ENCODE measurements around the gene RNF150. TPM values are rescaled to one million over a fixed set of nuclear protein-coding genes. Genes with fewer than 3 reads are reported as not detected.

Gene RNF150
- total and polyA plus RNA-seq, 2 of the 8 experiments (the other 6 are each of a cell fraction or from before 2014, with no cell fraction given), result 3.4 to 4.8 TPM

DNA sequence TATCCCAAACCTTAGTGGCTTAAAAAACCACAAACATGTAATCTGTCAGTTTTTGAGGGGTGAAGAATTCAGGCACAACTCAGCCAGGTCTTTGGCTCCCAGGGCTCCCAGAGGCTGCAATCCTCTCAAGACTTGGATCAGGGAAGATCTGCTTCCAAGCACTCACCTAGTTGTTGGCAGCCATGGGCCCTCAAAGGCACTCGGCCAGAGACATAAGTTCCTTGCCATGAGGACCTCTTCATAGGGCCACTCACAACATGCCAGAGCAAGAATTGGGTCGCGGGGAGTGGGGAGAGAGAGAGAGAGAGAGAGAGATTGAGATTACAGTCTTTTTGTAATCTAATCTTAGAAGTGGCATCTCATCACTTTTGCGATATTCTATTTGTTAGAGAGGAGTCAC, 300.0 kb downstream of the RNF150 start:
- H3K9ac ChIP-seq (replicated peaks in 1 of 4; ENCODE audit: extremely low read depth in 1 of 4, low read depth in 3 of 4, low read length in 3 of 4), result no peak overlapping the region
- H3K14ac ChIP-seq (ENCODE audit: insufficient read length), result no peak overlapping the region
- H3K79me2 ChIP-seq (ENCODE audit: control insufficient read depth in 1 of 2, insufficient read depth in 2 of 2, low read length in 2 of 2), result no peaks in the 10 kb centered on the region
- no peak overlapping the region for H2BK20ac ChIP-seq (ENCODE audit: low read length)
- no peak overlapping the region for H4K5ac ChIP-seq (ENCODE audit: insufficient read length, low read depth, low read length)
- CTCF ChIA-PET (ENCODE audit: partially characterized antibody), result no interaction called here
- H2AFZ ChIP-seq (ENCODE audit: low read length), result no peak overlapping the region
- no peak overlapping the region for H2BK5ac ChIP-seq (ENCODE audit: low read depth, low read length)
- no peaks in the 10 kb centered on the region for H3K4me1 ChIP-seq (replicated peaks in 1 of 4; ENCODE audit: control insufficient read depth in 3 of 4, insufficient read depth in 4 of 4, low read length in 3 of 4)
- H3K4me2 ChIP-seq (ENCODE audit: insufficient read depth in 1 of 2, low read depth in 2 of 2, low read length in 2 of 2), result no peak overlapping the region
- H3K4me3 ChIP-seq (ENCODE audit: extremely low read depth in 1 of 4, insufficient read depth in 2 of 4, low read depth in 3 of 4, low read length in 4 of 4), result no peak overlapping the region
- H2BK120ac ChIP-seq (replicated peaks; ENCODE audit: low read depth, low read length), result no peak overlapping the region
- H3K9me3 ChIP-seq (ENCODE audit: insufficient read depth in 2 of 2, low read depth in 1 of 2, low read length in 1 of 2), result no peaks in the 10 kb centered on the region
- H2BK15ac ChIP-seq (ENCODE audit: low read length), result no peak overlapping the region
- H3K23ac ChIP-seq (ENCODE audit: insufficient read length), result no peak overlapping the region
- no peaks in the 10 kb centered on the region for H3K36me3 ChIP-seq (ENCODE audit: control insufficient read depth in 2 of 4, insufficient read depth in 4 of 4, low read length in 3 of 4)
- H3K79me1 ChIP-seq (ENCODE audit: low read depth, low read length), result no peaks in the 10 kb centered on the region
- no peak for DNase-seq (ENCODE audit: low read depth in 1 of 2, low spot score in 2 of 2)
- H3K56ac ChIP-seq (replicated peaks; ENCODE audit: insufficient read length, low read depth, low read length), result no peak overlapping the region
- H3K27me3 ChIP-seq (replicated peaks in 1 of 4; ENCODE audit: control insufficient read depth in 3 of 4, extremely low read depth in 1 of 4, insufficient read depth in 3 of 4, low read length in 3 of 4), result no peaks in the 10 kb centered on the region
- H2BK12ac ChIP-seq (ENCODE audit: low read depth, low read length), result no peak overlapping the region
- H4K91ac ChIP-seq (replicated peaks; ENCODE audit: insufficient read length, low read length), result no peak overlapping the region
- no peaks in the 10 kb centered on the region for H3K23me2 ChIP-seq (ENCODE audit: low read depth, low read length)
- no peak overlapping the region for H3K18ac ChIP-seq (ENCODE audit: extremely low read depth, low read length)
- no peak overlapping the region for H3K4ac ChIP-seq (replicated peaks; ENCODE audit: insufficient read length, low read depth, low read length)
- no peak for FAIRE-seq
- 94% methylated on average over 4 of the region's 4 CpGs; no CpG with 5 or more reads in 1 of the 2 experiments for WGBS, 2 experiments (ENCODE audit: extremely low coverage in 1 of 2, insufficient coverage in 1 of 2, insufficient read length in 1 of 2, insufficient replicate concordance in 2 of 2, low coverage in 1 of 2, low lambda C conversion rate in 2 of 2, missing lambda C conversion rate in 1 of 2)
- H3K27ac ChIP-seq (ENCODE audit: low read depth, low read length), result no peak overlapping the region
- POLR2A ChIA-PET (ENCODE audit: partially characterized antibody), result no interaction called here
- H2AK5ac ChIP-seq (ENCODE audit: low read depth, low read length), result no peak overlapping the region
- H4K8ac ChIP-seq (ENCODE audit: extremely low read depth, insufficient read depth, low read length), result no peak overlapping the region
- no peaks in the 10 kb centered on the region for H4K20me1 ChIP-seq (replicated peaks in 1 of 2; ENCODE audit: control insufficient read depth in 1 of 2, insufficient read depth in 2 of 2, low read length in 2 of 2)
- no peak for TF ChIP-seq RXRA (IDR thresholded peaks at IDR 0.05; ENCODE audit: insufficient read depth, low read depth, low read length)
- no peak for TF ChIP-seq TAF1 (IDR thresholded peaks at IDR 0.05; ENCODE audit: low read depth, low read length)
- TF ChIP-seq CTBP2 (IDR thresholded peaks at IDR 0.05; ENCODE audit: borderline replicate concordance, insufficient read depth, insufficient read length, low read length), result no peak
- no peak for TF ChIP-seq RBBP5 (IDR thresholded peaks at IDR 0.05; ENCODE audit: borderline replicate concordance, low read depth, low read length)
- TF ChIP-seq, protein P1, sequence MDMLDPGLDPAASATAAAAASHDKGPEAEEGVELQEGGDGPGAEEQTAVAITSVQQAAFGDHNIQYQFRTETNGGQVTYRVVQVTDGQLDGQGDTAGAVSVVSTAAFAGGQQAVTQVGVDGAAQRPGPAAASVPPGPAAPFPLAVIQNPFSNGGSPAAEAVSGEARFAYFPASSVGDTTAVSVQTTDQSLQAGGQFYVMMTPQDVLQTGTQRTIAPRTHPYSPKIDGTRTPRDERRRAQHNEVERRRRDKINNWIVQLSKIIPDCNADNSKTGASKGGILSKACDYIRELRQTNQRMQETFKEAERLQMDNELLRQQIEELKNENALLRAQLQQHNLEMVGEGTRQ (IDR thresholded peaks at IDR 0.05; ENCODE audit: low read length), result no peak
- TF ChIP-seq BRCA1 (IDR thresholded peaks at IDR 0.05; ENCODE audit: low read depth, low read length), result no peak
- TF ChIP-seq MAFK (IDR thresholded peaks at IDR 0.05; ENCODE audit: low read depth, low read length), result no peak
- no peak for TF ChIP-seq TCF12 (IDR thresholded peaks at IDR 0.05; ENCODE audit: low read depth, low read length)
- TF ChIP-seq, protein P2, sequence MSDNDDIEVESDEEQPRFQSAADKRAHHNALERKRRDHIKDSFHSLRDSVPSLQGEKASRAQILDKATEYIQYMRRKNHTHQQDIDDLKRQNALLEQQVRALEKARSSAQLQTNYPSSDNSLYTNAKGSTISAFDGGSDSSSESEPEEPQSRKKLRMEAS (IDR thresholded peaks at IDR 0.05), result no peak
- TF ChIP-seq ZNF274 (IDR thresholded peaks at IDR 0.05; ENCODE audit: borderline replicate concordance, extremely low read depth, low read length), result no peak
- TF ChIP-seq SUZ12 (IDR thresholded peaks at IDR 0.05; ENCODE audit: low read length), result no peak
- TF ChIP-seq TAF7 (optimal IDR thresholded peaks at IDR 0.05; ENCODE audit: borderline replicate concordance, low read depth, low read length), result no peak
- no peak for TF ChIP-seq YY1 (IDR thresholded peaks at IDR 0.05; ENCODE audit: low read depth, low read length)
- no peak for TF ChIP-seq TBP (IDR thresholded peaks at IDR 0.05; ENCODE audit: low read depth, low read length)

Data from H1 (cell line).